Astrocyte of the spinal cord (primary cell): ENCODE results near the gene MAP3K6.

ENCODE experiments used
- DNase-seq: peaks from one replicate; pipeline ENCODE4 v3.0.0; 2011; ENCODE audit warnings: low read depth, low spot score
- H3K4me3 ChIP-seq: 2 replicates; pipeline ENCODE4 v1.5.1; 2011; ENCODE audit warnings: low read depth, mild to moderate bottlenecking, low read length, moderate library complexity
- in situ Hi-C: cut with HindIII; loops from 2 replicates; pipeline ENCODE4 v1.10.0; 2017; ENCODE audit warnings: low sequenced_read_pairs
- TF ChIP-seq, protein P1 (sequence below): IDR thresholded peaks from 2 replicates; pipeline ENCODE4 v1.5.1; 2012; ENCODE audit warnings: low read depth, mild to moderate bottlenecking, low read length, inconsistent platforms

The MAP3K6 gene

DNA sequence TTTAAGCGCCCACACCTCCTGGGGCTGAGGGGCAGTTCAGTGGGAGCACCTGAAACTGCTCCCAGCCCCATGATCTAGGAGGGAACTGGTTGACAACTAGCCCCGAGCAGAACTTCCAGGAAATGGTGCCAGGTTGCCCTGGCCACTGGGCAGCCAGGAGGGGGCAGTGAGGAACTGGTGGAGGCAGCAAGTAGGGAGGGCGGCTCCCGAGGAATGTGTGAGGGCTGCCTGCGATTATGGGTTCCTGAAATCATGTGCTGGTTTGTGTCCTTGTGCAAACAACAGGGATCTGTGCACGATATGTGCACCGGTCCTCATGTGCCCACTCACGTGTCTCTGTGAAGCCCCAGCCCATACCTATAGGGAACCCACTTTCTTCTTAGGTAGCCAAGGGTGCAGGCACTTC, 35.6 kb upstream of the MAP3K6 start:
- TF ChIP-seq, protein P1, sequence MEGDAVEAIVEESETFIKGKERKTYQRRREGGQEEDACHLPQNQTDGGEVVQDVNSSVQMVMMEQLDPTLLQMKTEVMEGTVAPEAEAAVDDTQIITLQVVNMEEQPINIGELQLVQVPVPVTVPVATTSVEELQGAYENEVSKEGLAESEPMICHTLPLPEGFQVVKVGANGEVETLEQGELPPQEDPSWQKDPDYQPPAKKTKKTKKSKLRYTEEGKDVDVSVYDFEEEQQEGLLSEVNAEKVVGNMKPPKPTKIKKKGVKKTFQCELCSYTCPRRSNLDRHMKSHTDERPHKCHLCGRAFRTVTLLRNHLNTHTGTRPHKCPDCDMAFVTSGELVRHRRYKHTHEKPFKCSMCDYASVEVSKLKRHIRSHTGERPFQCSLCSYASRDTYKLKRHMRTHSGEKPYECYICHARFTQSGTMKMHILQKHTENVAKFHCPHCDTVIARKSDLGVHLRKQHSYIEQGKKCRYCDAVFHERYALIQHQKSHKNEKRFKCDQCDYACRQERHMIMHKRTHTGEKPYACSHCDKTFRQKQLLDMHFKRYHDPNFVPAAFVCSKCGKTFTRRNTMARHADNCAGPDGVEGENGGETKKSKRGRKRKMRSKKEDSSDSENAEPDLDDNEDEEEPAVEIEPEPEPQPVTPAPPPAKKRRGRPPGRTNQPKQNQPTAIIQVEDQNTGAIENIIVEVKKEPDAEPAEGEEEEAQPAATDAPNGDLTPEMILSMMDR = peak; percentile 74
- peak; percentile 70 for DNase-seq
- in situ Hi-C loops = no loop called here
- no peak overlapping the region for H3K4me3 ChIP-seq

DNA sequence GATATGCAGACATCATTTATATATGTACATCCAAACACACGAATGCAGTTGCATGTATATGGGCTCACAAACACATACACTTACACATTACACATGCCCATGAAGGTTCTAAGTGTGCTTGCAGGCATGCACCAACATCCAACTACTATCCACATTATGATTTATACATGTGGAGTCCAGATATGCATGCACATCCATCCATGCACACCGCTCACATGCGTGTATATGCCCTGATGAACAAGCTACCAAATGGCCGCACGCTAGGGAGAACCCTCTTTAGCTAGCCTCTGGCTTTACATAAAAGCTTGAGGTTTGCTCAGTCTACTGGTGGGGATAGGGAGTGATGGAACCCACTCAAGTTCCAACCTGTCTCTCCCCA, 34.2 kb upstream of the MAP3K6 start:
- no peak for DNase-seq
- in situ Hi-C loops = no loop called here
- no peak overlapping the region for H3K4me3 ChIP-seq
- TF ChIP-seq, protein P1 = no peak

DNA sequence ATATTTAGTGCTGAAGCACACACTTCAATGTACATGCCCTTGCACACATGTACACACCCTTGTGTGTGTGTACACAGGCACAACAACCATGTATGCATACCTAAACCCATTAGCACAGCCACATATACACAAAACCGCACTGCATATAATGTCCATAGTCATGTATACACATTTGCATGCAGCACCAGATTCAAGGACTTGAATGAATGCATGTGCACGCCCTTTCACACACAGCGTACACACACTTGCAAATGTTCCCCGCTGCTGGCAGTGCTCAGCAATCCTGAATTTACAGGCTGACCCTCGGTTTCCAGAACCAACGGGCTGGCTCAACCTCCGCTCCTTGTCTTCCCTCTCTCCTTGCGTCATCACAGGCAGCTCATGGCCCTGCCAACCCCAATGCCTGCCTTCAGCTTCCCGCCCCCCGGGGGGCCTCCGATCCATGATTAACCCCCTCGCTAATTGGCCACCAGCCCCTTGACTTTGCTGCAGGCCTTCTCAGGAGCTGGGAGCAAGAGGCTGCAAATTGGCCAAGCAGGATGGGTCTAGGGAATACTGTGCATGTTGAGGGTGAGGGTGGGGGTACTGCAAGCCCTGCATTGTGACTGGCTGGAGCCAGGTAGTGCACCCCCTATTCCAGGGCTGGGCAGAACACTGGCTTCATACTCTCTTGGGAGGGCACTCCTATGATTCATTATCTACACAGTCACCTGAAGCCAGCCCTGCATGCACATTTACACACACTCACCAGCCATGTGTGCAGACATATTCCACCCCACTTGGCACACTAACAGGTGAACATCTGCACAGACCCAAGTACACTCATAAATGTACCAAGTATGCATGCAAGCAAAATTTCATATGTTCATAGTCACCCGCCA, 33.6 kb upstream of the MAP3K6 start:
- in situ Hi-C loops = no loop called here
- H3K4me3 ChIP-seq = no peak overlapping the region
- TF ChIP-seq, protein P1 = no peak
- no peak for DNase-seq

DNA sequence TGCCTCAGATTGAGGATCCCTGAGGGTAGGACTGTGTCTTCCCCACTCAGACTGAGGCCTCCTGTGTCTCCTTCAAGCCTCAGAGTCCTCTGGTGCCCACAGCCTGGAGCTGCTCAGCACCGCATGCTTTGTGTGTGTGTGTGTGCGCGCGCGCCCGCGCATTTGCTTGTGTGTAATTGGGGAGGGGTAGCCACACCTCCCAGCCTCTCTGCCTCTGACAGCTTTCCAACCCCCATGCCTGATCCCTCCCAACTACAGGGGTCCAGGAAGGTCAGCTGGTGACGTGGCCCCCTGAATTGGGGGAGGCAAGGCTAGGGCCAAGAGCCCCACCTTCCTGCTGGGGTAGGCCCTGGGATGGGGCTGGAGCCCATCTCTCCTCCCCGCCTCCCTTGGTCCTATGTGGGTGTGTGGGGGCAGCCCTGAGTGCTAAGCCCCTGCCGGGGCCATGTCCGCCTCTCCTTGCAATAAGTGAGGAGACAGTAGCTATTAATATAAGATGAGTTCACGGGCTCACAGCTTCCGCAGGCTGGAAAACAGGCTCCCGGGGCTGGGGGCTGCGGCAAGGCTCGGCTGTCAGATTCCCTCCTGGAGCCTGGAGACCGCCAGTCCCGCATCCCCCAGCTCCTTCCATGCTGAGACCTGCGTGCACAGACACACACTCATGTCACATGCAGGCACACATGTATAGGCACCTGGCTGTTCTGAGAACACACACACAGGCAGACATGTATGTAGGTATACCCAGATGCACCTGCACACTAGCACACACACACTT, 32.7 kb upstream of the MAP3K6 start:
- TF ChIP-seq, protein P1 = no peak
- no peak for DNase-seq
- in situ Hi-C loops = no loop called here
- no peak overlapping the region for H3K4me3 ChIP-seq

DNA sequence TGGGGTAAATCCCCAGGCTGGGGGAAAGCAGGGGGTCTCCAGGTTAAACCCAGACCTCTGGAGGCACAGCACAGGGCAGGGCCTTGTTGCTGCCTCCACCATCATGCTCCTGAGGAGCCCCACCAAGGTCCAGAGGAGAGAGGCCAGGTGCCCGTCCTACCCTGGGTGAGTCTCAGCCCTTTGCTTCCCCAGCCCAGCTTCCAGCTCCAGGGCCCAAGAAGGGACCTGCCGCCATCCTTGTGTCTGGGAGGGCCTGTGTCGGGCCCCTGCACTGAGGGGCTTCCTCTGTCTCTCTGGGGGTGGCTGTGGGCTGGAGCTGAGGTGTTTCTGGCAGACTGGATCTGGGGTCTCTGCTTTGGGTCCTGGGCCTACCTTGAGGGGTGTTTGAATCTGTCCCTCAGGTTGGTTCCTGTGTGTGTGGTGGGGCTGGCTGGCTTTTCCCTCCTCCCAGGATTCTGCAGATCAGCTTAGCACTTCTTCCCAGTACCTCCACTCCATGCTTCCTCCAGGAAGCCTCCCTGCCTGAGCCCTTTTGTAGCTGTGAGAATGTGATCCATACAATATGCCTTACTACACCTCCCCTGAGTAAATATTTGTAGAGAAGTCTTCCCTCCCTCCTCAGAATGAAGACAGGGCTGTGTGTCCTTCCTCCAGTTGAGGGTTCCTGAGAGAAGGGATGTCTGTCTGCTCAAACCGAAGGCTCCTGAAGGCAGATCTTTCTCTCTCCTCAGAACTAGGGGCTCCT, 31.8 kb upstream of the MAP3K6 start:
- in situ Hi-C loops = no loop called here

DNA sequence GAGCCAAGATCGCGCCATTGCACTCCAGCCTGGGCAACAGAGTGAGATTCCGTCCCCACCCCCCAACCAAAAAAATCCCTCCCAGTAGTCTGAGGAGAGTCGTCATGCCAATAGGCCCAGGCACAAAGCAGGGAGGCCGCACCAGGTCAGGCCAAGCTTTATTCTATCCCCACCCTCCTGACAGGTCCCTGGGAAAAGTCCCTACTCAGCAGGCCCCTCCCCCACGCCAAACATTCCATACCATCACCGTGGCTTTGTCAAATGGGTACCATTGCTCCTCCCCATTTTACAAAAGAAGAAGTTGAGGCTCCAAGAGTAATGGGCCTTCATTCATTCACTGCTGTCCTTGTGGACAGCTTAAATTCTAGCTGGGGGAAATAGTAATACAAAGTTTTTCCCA, 31.0 kb upstream of the MAP3K6 start:
- no peak for DNase-seq
- H3K4me3 ChIP-seq = no peak overlapping the region
- TF ChIP-seq, protein P1 = no peak
- in situ Hi-C loops = no loop called here

More for the DNA sequence above, 31.8 kb upstream of the MAP3K6 start:
- TF ChIP-seq, protein P1 = no peak
- DNase-seq = no peak
- H3K4me3 ChIP-seq = no peak overlapping the region
